Measurements from ENCODE around the gene RIOK1. TPM values are rescaled to one million over a fixed set of nuclear protein-coding genes. Genes with fewer than 3 reads are reported as not detected.

Gene RIOK1
- total and polyA plus RNA-seq, 2 of the 8 experiments (the other 6 are each of a cell fraction or from before 2014, with no cell fraction given): 11.8 to 26.9 TPM

DNA sequence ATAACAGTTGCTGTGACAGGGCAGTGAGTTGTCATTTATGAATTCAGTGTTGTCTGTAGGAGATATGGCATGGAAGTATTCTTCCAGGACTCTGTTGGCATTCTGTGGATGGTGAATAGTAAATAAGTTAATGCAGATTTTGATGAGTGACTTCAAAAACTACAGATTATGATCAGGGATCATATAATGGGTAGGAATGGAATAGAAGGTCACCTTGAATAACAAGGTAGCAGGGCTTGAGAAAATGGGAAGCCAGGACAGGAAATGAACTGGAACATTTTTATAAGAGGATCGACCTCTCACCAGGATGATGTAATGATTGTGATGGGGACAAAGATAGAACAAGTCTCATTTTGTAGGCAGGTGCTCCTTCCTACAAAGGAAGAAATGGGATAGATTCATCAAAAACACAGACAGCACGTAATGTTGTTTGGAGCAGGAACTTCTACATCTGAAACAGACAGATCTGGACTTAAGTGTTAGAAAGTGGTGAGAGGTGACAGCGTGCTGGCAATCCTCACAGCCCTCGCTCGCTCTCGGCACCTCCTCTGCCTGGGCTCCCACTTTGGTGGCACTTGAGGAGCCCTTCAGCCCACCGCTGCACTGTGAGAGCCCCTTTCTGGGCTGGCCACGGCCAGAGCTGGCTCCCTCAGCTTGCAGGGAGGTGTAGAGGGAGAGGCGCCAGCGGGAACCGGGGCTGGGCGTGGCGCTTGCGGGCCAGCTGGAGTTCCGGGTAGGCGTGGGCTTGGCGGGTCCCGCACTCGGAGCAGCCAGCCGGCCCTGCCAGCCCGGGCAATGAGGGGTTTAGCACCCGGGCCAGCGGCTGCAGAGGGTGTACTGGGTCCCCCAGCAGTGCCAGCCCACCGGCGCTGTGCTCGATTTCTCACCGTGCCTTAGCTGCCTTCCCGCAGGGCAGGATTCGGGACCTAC lies 45.8 kb upstream of the RIOK1 start:
- no peak overlapping the region for H3K9ac ChIP-seq (replicated peaks in 1 of 4; ENCODE audit: extremely low read depth in 1 of 4, low read depth in 3 of 4, low read length in 3 of 4)
- no peak overlapping the region for H2AK5ac ChIP-seq (ENCODE audit: low read depth, low read length)
- ChIA-PET CTCF (ENCODE audit: partially characterized antibody) (interaction anchor here (0.7 to 2.7 kb wide), 4 partner anchors 8 to 47 kb away, joined by 3 to 8 read pairs (median 6); no protein-coding TSS in a partner anchor), POLR2A (ENCODE audit: partially characterized antibody) (no interaction called here)
- 95% methylated on average over 23 of the region's 29 CpGs; no CpG with 5 or more reads in 1 of the 2 experiments for WGBS, 2 experiments (ENCODE audit: extremely low coverage in 1 of 2, insufficient coverage in 1 of 2, insufficient read length in 1 of 2, insufficient replicate concordance in 2 of 2, low coverage in 1 of 2, low lambda C conversion rate in 2 of 2, missing lambda C conversion rate in 1 of 2)
- FAIRE-seq (no peak), DNase-seq (ENCODE audit: low read depth in 1 of 2, low spot score in 2 of 2) (no peak)
- no peaks in the 10 kb centered on the region for H3K27me3 ChIP-seq (replicated peaks in 1 of 4; ENCODE audit: control insufficient read depth in 3 of 4, extremely low read depth in 1 of 4, insufficient read depth in 3 of 4, low read length in 3 of 4)
- no peak overlapping the region for H3K56ac ChIP-seq (replicated peaks; ENCODE audit: insufficient read length, low read depth, low read length)
- no peaks in the 10 kb centered on the region for H3K23me2 ChIP-seq (ENCODE audit: low read depth, low read length)
- no peak overlapping the region for H2BK120ac ChIP-seq (replicated peaks; ENCODE audit: low read depth, low read length)
- H4K8ac ChIP-seq (ENCODE audit: extremely low read depth, insufficient read depth, low read length): no peak overlapping the region
- no peak overlapping the region for H3K4me3 ChIP-seq (ENCODE audit: extremely low read depth in 1 of 4, insufficient read depth in 2 of 4, low read depth in 3 of 4, low read length in 4 of 4)
- H3K23ac ChIP-seq (ENCODE audit: insufficient read length): no peak overlapping the region
- H2AFZ ChIP-seq (ENCODE audit: low read length): no peak overlapping the region
- no peak overlapping the region for H2BK20ac ChIP-seq (ENCODE audit: low read length)
- no peaks in the 10 kb centered on the region for H3K79me1 ChIP-seq (ENCODE audit: low read depth, low read length)
- H4K91ac ChIP-seq (replicated peaks; ENCODE audit: insufficient read length, low read length): no peak overlapping the region
- no peaks in the 10 kb centered on the region for H4K20me1 ChIP-seq (replicated peaks in 1 of 2; ENCODE audit: control insufficient read depth in 1 of 2, insufficient read depth in 2 of 2, low read length in 2 of 2)
- H3K36me3 ChIP-seq (ENCODE audit: control insufficient read depth in 2 of 4, insufficient read depth in 4 of 4, low read length in 3 of 4): no peaks in the 10 kb centered on the region
- no peak overlapping the region for H2BK12ac ChIP-seq (ENCODE audit: low read depth, low read length)
- H3K9me3 ChIP-seq (ENCODE audit: insufficient read depth in 2 of 2, low read depth in 1 of 2, low read length in 1 of 2): peaks cover 3% of the 10 kb centered on the region in 2 experiments; a peak in 1 of 4 replicates
- H3K18ac ChIP-seq (ENCODE audit: extremely low read depth, low read length): no peak overlapping the region; the same call in 1 of the 2 replicates
- no peak overlapping the region for H3K4me2 ChIP-seq (ENCODE audit: insufficient read depth in 1 of 2, low read depth in 2 of 2, low read length in 2 of 2)
- H3K79me2 ChIP-seq (ENCODE audit: control insufficient read depth in 1 of 2, insufficient read depth in 2 of 2, low read length in 2 of 2): no peaks in the 10 kb centered on the region
- no peak overlapping the region for H2BK5ac ChIP-seq (ENCODE audit: low read depth, low read length)
- H3K14ac ChIP-seq (ENCODE audit: insufficient read length): no peak overlapping the region
- no peak overlapping the region for H4K5ac ChIP-seq (ENCODE audit: insufficient read length, low read depth, low read length)
- H2BK15ac ChIP-seq (ENCODE audit: low read length): no peak overlapping the region
- 0 out of 7 replicates have a peak, but pooled peaks cover 0 to 2% (median 0%) of the 10 kb centered on the region in 4 experiments for H3K4me1 ChIP-seq (replicated peaks in 1 of 4; ENCODE audit: control insufficient read depth in 3 of 4, insufficient read depth in 4 of 4, low read length in 3 of 4)
- no peak overlapping the region for H3K4ac ChIP-seq (replicated peaks; ENCODE audit: insufficient read length, low read depth, low read length)
- H3K27ac ChIP-seq (ENCODE audit: low read depth, low read length): no peak overlapping the region
- TF ChIP-seq CREB1 (IDR thresholded peaks at IDR 0.05) (no peak), TAF7 (optimal IDR thresholded peaks at IDR 0.05; ENCODE audit: borderline replicate concordance, low read depth, low read length) (no peak), PHF8 (conservative IDR thresholded peaks at IDR 0.05; ENCODE audit: low read depth, low read length) (no peak), CHD2 (IDR thresholded peaks at IDR 0.05; ENCODE audit: low read length) (no peak), GTF2F1 (IDR thresholded peaks at IDR 0.05; ENCODE audit: borderline replicate concordance, low read depth, low read length) (no peak), NANOG (IDR thresholded peaks at IDR 0.05; ENCODE audit: insufficient read depth, low read depth, low read length, poor library complexity, severe bottlenecking) (no peak), SP4 (IDR thresholded peaks at IDR 0.05; ENCODE audit: low read length) (no peak), RBBP5 (IDR thresholded peaks at IDR 0.05; ENCODE audit: borderline replicate concordance, low read depth, low read length) (no peak), CBX5 (IDR thresholded peaks at IDR 0.05; ENCODE audit: low read depth, low read length) (no peak), EZH2 (IDR thresholded peaks at IDR 0.05; ENCODE audit: low read depth, low read length, severe bottlenecking) (no peak), BACH1 (IDR thresholded peaks at IDR 0.05; ENCODE audit: low read length) (no peak)
- TF ChIP-seq, protein P1, sequence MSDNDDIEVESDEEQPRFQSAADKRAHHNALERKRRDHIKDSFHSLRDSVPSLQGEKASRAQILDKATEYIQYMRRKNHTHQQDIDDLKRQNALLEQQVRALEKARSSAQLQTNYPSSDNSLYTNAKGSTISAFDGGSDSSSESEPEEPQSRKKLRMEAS (IDR thresholded peaks at IDR 0.05): no peak

Measured in H1 (cell line).